K562 (cell line): ENCODE measurements around the gene HAUS1. TPM values are rescaled to one million over a fixed set of nuclear protein-coding genes. Genes with fewer than 3 reads are reported as not detected.

Source experiments
- CTCFL ChIP-seq: IDR thresholded peaks from 2 replicates; pipeline ENCODE4 v1.6.1; 2011; ENCODE audit warnings: borderline replicate concordance, low read depth, mild to moderate bottlenecking, moderate library complexity, low read length; ENCODE audit not compliant: insufficient read depth, poor library complexity, severe bottlenecking
- DDX20 ChIP-seq: fragments of 450-650 bp; IDR thresholded peaks from 2 replicates; pipeline ENCODE4 v1.6.1; 2016; ENCODE audit warnings: missing genetic modification characterization, low read depth, mild to moderate bottlenecking, missing compliant biosample characterization, moderate library complexity
- ETS1 ChIP-seq: conservative IDR thresholded peaks from 2 replicates; pipeline ENCODE4 v1.6.1; 2011; ENCODE audit warnings: low read depth, mild to moderate bottlenecking, low read length; ENCODE audit not compliant: control insufficient read depth
- GABPA ChIP-seq: fragments of 200-800 bp; sonication (Bioruptor generic); conservative IDR thresholded peaks from 2 replicates; pipeline ENCODE4 v1.6.1; 2016; ENCODE audit warnings: low read depth, missing genetic modification characterization, missing compliant biosample characterization
- HDAC1 ChIP-seq, 2 experiments: fragments of 450-650 bp; IDR thresholded peaks; 2 replicates each; pipeline ENCODE4 v1.6.1; 2016 to 2017; ENCODE audit warnings: inconsistent platforms in 1 of 2, mild to moderate bottlenecking in 1 of 2, moderate library complexity in 1 of 2
- NONO ChIP-seq, 2 experiments: fragments of 200-400 bp in 1 of 2; fragments of 450-650 bp in 1 of 2; formaldehyde crosslinking in 1 of 2; IDR thresholded peaks; 2 replicates each; pipeline ENCODE4 v1.6.1; 2017; ENCODE audit warnings: low read depth in 2 of 2, mild to moderate bottlenecking in 2 of 2, moderate library complexity in 2 of 2, low read length in 1 of 2
- RNF2 ChIP-seq: sonication (generic); IDR thresholded peaks from 2 replicates; pipeline ENCODE4 v1.6.1; 2016
- SAP30 ChIP-seq: fragments of 200-600 bp; sonication (generic); IDR thresholded peaks from 2 replicates; pipeline ENCODE4 v1.6.1; 2012; ENCODE audit warnings: borderline replicate concordance, low read depth, mild to moderate bottlenecking, moderate library complexity, low read length, control low read depth, inconsistent platforms; ENCODE audit not compliant: insufficient read depth, poor library complexity, severe bottlenecking
- SETDB1 ChIP-seq: IDR thresholded peaks from one replicate; pipeline ENCODE4 v1.6.1; 2012; ENCODE audit warnings: low read length, control low read depth, inconsistent platforms
- SUPT5H ChIP-seq: fragments of 450-650 bp; IDR thresholded peaks from 2 replicates; pipeline ENCODE4 v1.6.1; 2016
- THRB ChIP-seq: fragments of 450-650 bp; formaldehyde crosslinking; conservative IDR thresholded peaks from 2 replicates; pipeline ENCODE4 v1.4.0; 2022; ENCODE audit warnings: mild to moderate bottlenecking, missing genetic modification characterization
- YY1 ChIP-seq, 3 experiments: IDR thresholded peaks; 2 replicates each; pipeline ENCODE4 v1.6.1; 2011; ENCODE audit warnings: low read length in 2 of 3, mild to moderate bottlenecking in 2 of 3, moderate library complexity in 2 of 3, borderline replicate concordance in 1 of 3, control low read depth in 1 of 3, low read depth in 1 of 3; ENCODE audit not compliant: insufficient read depth in 3 of 3, insufficient replicate concordance in 2 of 3, control insufficient read depth in 1 of 3, insufficient read length in 1 of 3; ENCODE audit errors: extremely low read depth in 1 of 3
- ZC3H11A ChIP-seq: IDR thresholded peaks from 2 replicates; pipeline ENCODE4 v1.6.1; 2012; ENCODE audit warnings: low read depth, low read length, improper control_type of control experiment
- ZFP30 ChIP-seq: fragments of 250-450 bp; sonication (Bioruptor Pico); IDR thresholded peaks from 2 replicates; pipeline ENCODE4 v1.8.0; 2022; ENCODE audit warnings: moderate library complexity, mild to moderate bottlenecking, inconsistent platforms, borderline replicate concordance
- ZNF384 ChIP-seq: IDR thresholded peaks from 2 replicates; pipeline ENCODE4 v1.6.1; 2012; ENCODE audit warnings: low read depth, low read length, improper control_type of control experiment
- ZNF584 ChIP-seq: fragments of 200-800 bp; sonication (Bioruptor generic); IDR thresholded peaks from 2 replicates; pipeline ENCODE4 v1.6.1; 2016; ENCODE audit warnings: low read depth, mild to moderate bottlenecking, missing genetic modification characterization, missing compliant biosample characterization
- polyA plus RNA-seq, 8 experiments: library from polyadenylated mRNA; depleted of rRNA in 4 of 8; stranded (reverse) in 5 of 8; unstranded in 3 of 8; fragments of >200 nt; fragmentation: Nextera tagmentation in 2 of 8; fragmentation: Illumina TruSeq in 1 of 8; extraction: Ambion mirVana in 2 of 8; extraction: Trizol in 1 of 8; gene quantifications; 2 replicates each; pipeline versions ENCODE4 v1.2.1 to v1.2.3, GENCODE V29; 2011 to 2014; ENCODE audit warnings: inconsistent platforms in 1 of 8, missing spikeins in 1 of 8
- total RNA-seq, 7 experiments: library from RNA; depleted of rRNA in 6 of 7; stranded (reverse); fragments of >200 nt in 6 of 7; fragmentation: Illumina TruSeq in 2 of 7; extraction: Trizol in 2 of 7; gene quantifications; 2 replicates each; pipeline versions ENCODE4 v1.2.1 to v1.2.3, GENCODE V29; 2011 to 2021; ENCODE audit warnings: low replicate concordance in 1 of 7
- TF ChIP-seq, protein P1 (sequence below), 2 experiments: IDR thresholded peaks; 2 replicates each; pipeline ENCODE4 v1.6.1; 2011; ENCODE audit warnings: borderline replicate concordance in 1 of 2, control low read depth in 1 of 2, low read depth in 1 of 2, low read length in 1 of 2, mild to moderate bottlenecking in 1 of 2, mixed read lengths in 1 of 2, moderate library complexity in 1 of 2; ENCODE audit not compliant: insufficient read depth in 1 of 2, insufficient read length in 1 of 2, poor library complexity in 1 of 2, severe bottlenecking in 1 of 2; ENCODE audit errors: extremely low read depth in 1 of 2

Gene HAUS1
- total and polyA plus RNA-seq, 9 of the 15 experiments (the other 6 are each of a cell fraction or from before 2014, with no cell fraction given) = 45.6 to 135 (median 76.3) TPM

- peak; percentile 10 for TF ChIP-seq CTCFL
- 0 out of 2 replicates have a peak, but pooled peaks have one; percentile 9 for TF ChIP-seq RNF2
- TF ChIP-seq, protein P1, sequence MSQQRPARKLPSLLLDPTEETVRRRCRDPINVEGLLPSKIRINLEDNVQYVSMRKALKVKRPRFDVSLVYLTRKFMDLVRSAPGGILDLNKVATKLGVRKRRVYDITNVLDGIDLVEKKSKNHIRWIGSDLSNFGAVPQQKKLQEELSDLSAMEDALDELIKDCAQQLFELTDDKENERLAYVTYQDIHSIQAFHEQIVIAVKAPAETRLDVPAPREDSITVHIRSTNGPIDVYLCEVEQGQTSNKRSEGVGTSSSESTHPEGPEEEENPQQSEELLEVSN (IDR thresholded peaks at IDR 0.05; ENCODE audit: borderline replicate concordance in 1 of 2, extremely low read depth in 1 of 2, insufficient read depth in 1 of 2, insufficient read length in 1 of 2, low read depth in 1 of 2, low read length in 1 of 2, poor library complexity in 1 of 2, severe bottlenecking in 1 of 2) = peak; percentile 41 to 67
- TF ChIP-seq ETS1 = no peak
- TF ChIP-seq THRB (CRISPR knock-in tag) = 0 out of 2 replicates have a peak, but pooled peaks have one; percentile 4
- peak in 1 of 2 experiments; percentile 78; a peak in 2 of 4 replicates for TF ChIP-seq HDAC1 (IDR thresholded peaks at IDR 0.05)
- no peak for TF ChIP-seq ZC3H11A
- TF ChIP-seq ZNF584 (CRISPR knock-in tag) = peak; percentile 78
- TF ChIP-seq SAP30 = peak; percentile 42
- no peak for TF ChIP-seq ZFP30 (CRISPR knock-in tag)
- TF ChIP-seq GABPA (tag) = peak; percentile 95
- TF ChIP-seq SETDB1 = no peak
- peak; percentile 75 to 89 (median 86) for TF ChIP-seq YY1 (IDR thresholded peaks at IDR 0.05; ENCODE audit: borderline replicate concordance in 1 of 3, control insufficient read depth in 1 of 3, extremely low read depth in 1 of 3, insufficient read depth in 3 of 3, insufficient read length in 1 of 3, insufficient replicate concordance in 2 of 3, low read depth in 1 of 3, low read length in 2 of 3)
- peak; percentile 85 for TF ChIP-seq SUPT5H
- no peak for TF ChIP-seq NONO (IDR thresholded peaks at IDR 0.05; ENCODE audit: low read depth in 2 of 2, low read length in 1 of 2)
- TF ChIP-seq ZNF384 = no peak
- TF ChIP-seq DDX20 (tag) = no peak
These were observed 6.2 kb upstream of the HAUS1 start, which contains the start of gene ATP5F1A (continued) for GRCh38 chr18:46097801-46098615.
